ENCODE results near the gene BBOX1.
"Not testable (repeated sequence)": the region's sequence is repeated elsewhere in the genome, so short reads cannot be mapped to it uniquely, and the experiment has no call there.

BBOX1 gene, protein sequence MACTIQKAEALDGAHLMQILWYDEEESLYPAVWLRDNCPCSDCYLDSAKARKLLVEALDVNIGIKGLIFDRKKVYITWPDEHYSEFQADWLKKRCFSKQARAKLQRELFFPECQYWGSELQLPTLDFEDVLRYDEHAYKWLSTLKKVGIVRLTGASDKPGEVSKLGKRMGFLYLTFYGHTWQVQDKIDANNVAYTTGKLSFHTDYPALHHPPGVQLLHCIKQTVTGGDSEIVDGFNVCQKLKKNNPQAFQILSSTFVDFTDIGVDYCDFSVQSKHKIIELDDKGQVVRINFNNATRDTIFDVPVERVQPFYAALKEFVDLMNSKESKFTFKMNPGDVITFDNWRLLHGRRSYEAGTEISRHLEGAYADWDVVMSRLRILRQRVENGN

DNA sequence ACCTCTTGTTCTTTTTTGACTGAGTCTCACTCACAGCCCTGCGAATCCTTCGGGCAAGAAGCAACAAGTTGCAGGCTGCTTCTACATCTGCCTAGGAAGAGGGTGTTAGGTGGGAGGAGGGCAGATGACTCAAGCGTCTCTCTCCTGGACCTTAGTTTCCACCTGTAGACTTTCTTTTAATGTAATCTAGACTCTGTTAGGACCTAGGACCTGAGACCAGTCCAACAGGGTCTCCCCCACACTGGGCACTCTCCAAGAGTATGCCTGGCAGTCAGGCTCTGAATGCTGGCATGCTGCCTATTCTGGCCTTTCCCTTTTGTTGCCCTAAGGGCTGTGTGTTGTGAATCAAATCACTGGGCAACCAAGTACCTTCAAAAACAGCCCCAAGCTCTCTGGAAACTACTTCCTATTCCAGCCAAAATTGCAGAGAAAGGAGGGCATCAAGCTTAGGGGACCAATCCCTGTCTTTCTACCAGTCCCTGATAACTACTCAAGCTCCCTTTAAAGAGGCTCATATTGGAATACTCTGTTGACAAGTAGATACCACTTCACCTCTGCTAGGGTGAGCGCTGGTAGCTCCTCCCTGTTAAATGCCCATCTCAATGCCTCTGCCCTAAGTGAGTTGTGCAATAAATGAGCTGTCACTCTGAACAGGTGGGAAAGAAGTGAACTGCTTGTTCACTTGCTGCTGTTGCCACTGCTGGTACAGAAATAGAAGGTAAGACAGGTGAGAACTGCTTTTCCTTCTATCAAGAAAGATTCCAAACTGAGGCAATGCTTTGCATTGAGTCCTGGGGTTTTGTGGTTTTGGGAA is at the start of gene BBOX1:
Gene BBOX1, plus strand, starts transcription at position 514 of the 814 bp plus-strand sequence. CDS start 14,616 bp downstream, outside the sequence.
- H3K4me3 ChIP-seq (ENCODE audit: low read depth, low read length) = no peak within 1 kb of the TSS
- TF ChIP-seq, protein P1, sequence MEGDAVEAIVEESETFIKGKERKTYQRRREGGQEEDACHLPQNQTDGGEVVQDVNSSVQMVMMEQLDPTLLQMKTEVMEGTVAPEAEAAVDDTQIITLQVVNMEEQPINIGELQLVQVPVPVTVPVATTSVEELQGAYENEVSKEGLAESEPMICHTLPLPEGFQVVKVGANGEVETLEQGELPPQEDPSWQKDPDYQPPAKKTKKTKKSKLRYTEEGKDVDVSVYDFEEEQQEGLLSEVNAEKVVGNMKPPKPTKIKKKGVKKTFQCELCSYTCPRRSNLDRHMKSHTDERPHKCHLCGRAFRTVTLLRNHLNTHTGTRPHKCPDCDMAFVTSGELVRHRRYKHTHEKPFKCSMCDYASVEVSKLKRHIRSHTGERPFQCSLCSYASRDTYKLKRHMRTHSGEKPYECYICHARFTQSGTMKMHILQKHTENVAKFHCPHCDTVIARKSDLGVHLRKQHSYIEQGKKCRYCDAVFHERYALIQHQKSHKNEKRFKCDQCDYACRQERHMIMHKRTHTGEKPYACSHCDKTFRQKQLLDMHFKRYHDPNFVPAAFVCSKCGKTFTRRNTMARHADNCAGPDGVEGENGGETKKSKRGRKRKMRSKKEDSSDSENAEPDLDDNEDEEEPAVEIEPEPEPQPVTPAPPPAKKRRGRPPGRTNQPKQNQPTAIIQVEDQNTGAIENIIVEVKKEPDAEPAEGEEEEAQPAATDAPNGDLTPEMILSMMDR (IDR thresholded peaks at IDR 0.05; ENCODE audit: borderline replicate concordance, insufficient read depth, low read depth, low read length) = no peak

DNA sequence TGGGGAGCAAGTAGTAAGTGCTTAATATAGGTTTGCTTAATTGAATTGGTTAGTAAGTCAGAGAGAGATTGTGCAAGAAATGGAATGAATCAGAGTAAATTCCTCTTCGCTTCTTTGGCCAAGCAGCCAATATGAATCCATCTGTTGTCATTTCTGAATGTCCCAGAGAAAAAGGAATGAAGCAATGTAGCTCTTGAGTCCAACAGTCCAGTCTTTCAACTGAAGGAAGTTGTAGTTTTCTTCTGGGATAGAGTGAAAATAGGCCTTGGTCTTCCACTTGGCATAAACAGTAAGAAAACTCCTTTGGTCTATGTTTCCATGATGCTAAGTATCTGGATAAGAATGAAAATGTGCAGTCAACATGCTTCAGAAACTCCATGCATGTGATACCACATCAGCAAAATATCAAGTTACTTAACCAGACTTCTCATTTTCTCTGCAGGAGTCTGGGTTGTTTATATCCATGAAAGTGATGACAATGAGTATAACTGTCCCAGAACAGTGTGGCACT is 48.5 kb upstream of the BBOX1 start:
- H3K4me3 ChIP-seq (ENCODE audit: low read depth, low read length) = no peak overlapping the region
- TF ChIP-seq, protein P1 (IDR thresholded peaks at IDR 0.05; ENCODE audit: borderline replicate concordance, insufficient read depth, low read depth, low read length) = no peak

DNA sequence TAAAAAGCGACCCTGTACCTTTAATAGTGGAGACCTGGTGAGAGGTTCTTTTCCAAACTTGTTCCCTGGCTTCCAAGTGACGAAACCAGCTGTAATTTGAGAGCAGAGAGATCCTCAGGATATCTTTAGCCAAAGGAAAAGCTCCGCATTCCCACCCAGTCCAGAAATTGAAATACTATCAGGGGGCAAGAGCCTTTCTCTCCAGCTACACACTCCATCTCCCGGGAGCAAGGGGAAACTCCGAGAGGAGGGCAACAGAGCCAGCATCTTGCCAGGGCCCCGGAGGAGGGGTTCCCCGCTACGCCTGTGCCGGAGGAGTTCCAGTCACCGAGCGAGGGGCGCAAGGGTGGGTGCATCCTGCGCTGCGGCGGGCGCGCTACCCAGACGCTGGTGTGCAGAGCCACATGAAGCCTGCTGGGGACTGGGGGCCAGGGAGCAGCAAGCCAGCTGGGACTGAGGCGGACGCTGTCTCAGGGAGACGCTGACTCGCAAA is 46.6 kb upstream of the BBOX1 start, which contains the start of gene FIBIN:
Gene FIBIN, plus strand, starts transcription at position 148 of the 493 bp plus-strand sequence. CDS start 415 bp downstream, outside the sequence.
- TF ChIP-seq, protein P1 (IDR thresholded peaks at IDR 0.05; ENCODE audit: borderline replicate concordance, insufficient read depth, low read depth, low read length) = no peak
- H3K4me3 ChIP-seq (ENCODE audit: low read depth, low read length) = no peak within 1 kb of the TSS

DNA sequence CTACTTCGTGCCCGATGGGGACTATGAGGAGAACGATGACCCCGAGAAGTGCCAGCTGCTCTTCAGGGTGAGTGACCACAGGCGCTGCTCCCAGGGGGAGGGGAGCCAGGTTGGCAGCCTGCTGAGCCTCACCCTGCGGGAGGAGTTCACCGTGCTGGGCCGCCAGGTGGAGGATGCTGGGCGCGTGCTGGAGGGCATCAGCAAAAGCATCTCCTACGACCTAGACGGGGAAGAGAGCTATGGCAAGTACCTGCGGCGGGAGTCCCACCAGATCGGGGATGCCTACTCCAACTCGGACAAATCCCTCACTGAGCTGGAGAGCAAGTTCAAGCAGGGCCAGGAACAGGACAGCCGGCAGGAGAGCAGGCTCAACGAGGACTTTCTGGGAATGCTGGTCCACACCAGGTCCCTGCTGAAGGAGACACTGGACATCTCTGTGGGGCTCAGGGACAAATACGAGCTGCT is 46.0 kb upstream of the BBOX1 start:
- no peak overlapping the region for H3K4me3 ChIP-seq (ENCODE audit: low read depth, low read length)
- TF ChIP-seq, protein P1 (IDR thresholded peaks at IDR 0.05; ENCODE audit: borderline replicate concordance, insufficient read depth, low read depth, low read length) = no peak

DNA sequence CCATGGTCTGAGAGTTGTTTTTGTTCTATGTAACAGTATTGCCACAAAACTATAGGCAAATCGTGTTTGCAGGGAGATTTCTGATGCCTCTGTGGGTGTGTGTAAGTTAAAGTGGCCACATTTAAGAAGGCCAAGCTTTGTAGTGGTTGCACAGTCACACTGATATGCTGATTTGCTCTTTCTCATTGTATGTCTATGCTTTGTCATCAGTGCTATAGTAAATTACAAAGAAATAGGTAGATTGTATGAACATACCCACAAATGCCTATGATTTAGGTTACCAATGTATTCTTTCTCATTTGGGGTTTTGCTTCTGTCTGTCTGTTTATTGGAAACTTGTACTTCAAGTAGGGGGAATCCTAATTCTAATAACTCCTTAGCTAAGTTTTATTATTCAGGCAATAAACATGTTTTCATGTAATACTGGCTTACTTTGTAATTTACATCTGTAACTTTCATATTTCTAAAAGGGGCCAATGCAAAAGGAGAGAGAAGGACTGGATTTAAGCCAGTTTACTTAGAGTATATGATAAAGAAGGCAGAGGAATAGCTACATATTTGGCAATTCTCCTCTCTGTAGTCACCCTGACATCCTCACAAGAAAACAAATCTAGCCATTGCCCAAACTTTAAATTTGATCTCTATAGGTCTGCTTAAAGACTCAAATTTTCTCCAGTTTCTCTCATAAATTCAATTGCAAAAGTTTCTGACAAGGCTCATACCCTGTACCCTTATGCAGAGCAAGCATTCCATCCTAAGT is 44.7 kb upstream of the BBOX1 start:
- TF ChIP-seq, protein P1 (IDR thresholded peaks at IDR 0.05; ENCODE audit: borderline replicate concordance, insufficient read depth, low read depth, low read length) = no peak
- H3K4me3 ChIP-seq (ENCODE audit: low read depth, low read length) = no peak overlapping the region

DNA sequence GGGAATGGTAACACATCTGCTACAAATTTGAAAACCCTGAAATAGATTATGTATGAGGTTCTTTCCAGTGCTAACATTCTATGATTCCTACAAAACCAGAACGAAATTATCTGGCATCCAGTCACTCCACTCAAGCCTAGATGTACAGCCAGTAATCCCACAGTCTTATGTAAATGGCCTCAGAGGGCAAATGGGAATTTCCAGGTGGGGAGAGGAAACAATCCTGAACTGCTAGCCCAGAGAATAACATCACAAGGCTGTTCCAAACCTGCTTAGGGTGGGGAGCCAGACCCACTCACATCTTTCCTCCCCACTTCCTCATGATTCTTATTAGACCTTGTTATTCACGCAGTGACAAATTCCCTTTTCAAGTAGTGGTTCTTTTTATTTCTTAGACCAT is 43.2 kb upstream of the BBOX1 start:
- no peak overlapping the region for H3K4me3 ChIP-seq (ENCODE audit: low read depth, low read length)
- TF ChIP-seq, protein P1 (IDR thresholded peaks at IDR 0.05; ENCODE audit: borderline replicate concordance, insufficient read depth, low read depth, low read length) = no peak

DNA sequence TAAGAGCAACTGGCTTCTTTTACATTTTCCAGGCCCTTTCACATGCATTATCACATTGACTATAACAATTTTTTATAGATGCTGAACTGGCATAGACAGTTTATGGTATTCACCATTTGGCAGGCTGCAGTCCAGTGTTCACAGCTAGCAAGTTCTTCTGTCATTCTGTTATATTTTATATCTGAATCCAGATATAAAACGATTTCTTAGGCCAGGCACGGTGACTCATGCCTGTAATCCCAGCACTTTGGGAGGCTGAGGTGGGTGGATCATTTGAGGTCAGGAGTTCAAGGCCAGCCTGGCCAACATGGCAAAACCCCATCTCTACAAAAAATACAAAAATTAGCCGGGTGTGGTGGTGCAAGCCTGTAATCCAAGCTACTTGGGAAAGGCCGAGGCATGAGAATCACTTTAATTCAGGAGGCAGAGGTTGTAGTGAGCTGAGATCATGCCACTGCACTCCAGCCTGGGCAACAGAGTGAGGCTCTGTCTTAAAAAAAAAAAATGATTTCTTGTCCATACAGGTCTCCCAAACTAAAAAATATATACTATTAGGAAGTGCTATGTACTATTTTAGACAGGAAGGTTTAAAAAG is 39.4 kb upstream of the BBOX1 start:
- H3K4me3 ChIP-seq (ENCODE audit: low read depth, low read length) = not testable (repeated sequence)

Data from GM12875 (cell line).